HG03045 (cell line): ENCODE data around the gene ZNF839.
"Not testable (repeated sequence)": the region's sequence is repeated elsewhere in the genome, so short reads cannot be mapped to it uniquely, and the experiment has no call there.

ENCODE experiments used
- ATAC-seq: cut with Tn5 transposase; IDR thresholded peaks from one replicate; pipeline ENCODE4 v1.9.1; 2021; ENCODE audit warnings: mild to moderate bottlenecking, moderate library complexity; ENCODE audit not compliant: unreplicated experiment

The ZNF839 gene

DNA sequence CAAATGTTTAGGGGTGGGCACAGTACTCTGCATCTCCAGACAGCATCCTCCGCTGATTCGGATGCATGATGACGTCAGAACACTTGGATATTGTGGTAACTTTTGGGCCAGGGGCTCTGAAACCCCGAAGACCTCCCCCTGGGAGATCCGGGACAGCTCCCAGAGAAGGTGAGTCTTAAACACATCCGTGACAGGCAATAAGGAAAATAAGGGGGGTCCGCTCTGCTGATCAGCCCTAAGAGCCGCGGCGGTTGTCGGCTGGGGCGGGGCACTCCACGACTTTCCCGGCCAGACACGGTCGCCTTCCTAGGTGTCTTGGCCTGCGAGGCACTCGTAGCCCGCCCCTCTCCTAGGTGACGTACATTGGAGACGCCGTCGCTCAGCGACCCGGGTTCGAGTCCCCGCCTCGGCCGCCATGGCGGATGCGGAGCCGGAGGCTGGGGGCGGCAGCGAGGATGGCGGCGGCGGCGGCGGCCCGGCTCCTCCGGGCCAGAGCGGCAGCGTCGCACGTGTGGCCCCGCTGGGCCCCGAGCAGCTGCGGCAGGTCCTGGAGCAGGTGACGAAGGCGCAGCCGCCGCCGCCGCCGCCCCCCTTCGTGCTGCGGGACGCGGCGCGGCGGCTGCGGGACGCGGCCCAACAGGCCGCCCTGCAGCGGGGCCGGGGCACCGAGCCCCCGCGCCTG is at the start of gene ZNF839:
ZNF839 (plus strand) TSS at position 396 of the 682 bp plus-strand sequence; CDS start at position 416, 20 bp downstream.
- ATAC-seq, result peak; percentile 61

DNA sequence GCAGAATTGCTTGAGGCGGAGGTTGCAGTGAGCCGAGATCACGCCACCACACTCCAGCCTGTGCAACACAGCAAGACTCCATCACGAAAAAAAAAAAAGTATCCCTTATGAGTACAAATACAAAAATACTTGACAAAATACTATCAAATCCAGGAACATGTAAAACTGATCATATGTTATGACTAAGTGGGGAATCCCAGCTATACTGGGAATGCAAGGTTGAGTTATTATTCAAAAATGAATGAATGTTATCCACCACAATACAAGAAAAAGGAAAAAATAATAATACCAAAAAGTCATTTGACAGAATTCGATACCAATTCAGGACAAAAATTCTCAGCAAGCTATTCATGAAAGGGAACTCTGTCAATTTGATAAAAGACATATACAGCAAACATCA is 47.2 kb upstream of the ZNF839 start:
- ATAC-seq, result no peak

DNA sequence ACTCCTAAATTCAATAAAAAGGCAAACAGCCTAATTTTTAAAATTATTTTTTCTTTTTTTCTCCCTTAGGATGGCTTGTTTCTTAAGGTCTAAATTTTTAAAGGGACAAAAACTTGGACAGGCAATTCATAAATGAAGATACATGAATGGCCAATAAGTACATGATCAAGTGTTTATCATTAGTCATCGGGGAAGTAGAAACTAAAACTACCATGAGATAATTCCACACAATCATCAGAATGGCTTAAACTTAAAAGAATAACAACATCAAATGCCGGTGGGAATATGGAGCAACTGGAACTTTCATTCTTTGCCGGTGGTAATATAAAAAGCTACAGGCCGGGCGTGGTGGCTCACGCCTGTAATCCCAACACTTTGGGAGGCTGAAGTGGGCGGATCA is 43.7 kb upstream of the ZNF839 start:
- no peak for ATAC-seq

DNA sequence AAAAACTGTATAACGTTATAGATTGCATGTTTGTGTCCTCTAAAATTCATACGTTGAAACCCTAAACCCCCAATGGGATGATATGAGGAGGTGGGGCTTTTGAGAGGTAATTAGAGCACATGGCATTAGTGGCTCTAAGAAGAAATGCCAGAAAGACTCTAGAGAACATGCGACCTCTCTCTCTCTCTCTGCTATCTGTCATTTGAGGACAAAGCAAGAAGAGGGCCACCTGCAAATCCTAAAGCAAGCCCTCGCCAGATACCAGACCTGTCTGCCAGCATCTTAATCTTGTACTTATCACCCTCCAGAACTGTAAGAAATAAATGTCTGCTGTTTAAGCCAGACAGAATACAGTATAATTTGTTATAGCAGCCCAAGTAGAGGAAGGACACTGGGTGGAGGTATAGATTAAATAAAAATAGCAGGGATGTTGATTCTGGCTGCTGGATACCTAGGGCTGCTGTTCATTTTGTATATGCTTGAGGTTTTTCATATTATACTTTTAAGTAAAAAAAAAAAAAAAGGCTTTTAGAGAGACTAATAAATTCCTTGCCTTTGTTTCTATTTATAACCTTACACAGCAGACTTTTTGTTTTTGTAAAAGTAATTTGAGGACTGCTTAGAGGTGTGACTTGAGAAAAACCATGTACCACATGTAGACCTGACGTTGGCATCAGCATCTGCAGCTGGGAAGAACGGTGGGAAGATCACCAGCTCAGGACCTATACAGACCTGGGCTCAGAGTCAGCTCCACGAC is 41.5 kb upstream of the ZNF839 start:
- no peak for ATAC-seq

DNA sequence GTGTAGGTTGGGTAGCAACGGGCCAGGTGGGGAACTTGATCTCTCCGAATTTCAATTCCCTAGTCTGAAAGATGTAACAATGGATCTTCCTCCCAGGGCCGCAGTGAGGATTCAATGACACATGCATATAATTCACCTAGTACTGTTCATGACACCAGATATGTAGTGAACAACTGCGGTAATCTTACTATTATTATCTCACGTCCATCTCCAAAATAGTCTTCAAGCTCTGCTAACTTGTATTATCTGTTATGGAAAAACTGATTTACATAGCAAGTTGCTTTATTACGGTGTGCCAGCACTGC is 41.0 kb upstream of the ZNF839 start:
- ATAC-seq, result no peak

DNA sequence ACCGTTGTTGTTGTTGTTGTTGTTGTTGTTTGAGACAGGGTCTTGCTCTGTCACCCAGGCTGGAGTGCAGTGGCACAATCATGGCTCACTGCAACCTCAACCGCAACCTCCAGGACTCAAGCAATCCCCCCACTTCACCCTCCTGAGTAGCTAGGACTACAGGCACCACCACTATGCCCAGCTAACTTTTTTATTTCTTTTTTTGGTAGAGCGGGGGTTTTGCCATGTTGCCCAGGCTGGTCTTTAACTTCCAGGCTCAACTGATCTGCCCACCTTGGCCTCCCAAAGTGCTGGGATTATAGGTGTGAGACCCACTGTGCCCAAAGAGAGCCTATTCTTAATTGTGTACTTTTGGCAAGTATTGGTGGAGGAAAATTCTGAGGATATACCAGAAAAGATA is 40.3 kb upstream of the ZNF839 start:
- no peak for ATAC-seq

DNA sequence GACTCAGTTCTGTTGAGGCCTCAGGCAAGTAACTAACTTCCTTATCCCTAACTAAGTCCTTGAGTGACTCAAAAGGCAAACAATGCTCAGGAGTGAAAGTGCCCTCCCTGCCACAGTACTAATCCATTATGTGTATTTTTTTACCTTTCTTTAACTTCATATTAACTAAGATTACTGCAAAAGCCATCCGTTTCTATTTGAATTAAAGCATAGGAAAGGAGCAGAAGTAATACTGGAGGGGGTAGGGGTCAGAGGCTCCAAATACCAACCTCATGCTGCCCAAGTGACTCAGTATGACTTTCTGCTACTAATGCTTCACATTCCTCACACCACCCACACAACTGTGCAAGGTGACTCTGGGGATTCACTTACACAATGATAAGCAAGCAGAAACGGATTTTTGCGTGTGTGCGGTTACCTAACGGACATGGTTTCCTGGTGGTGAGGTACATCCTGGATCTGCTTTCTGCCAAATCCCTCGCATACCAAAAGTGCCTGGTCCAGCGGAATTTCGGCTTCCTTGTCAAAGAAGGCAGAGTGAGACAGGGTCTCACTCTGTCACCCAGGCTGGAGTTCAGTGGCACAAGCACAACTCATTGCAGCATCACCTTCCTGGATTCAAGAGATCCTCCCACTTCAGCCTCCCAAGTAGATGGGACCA is 39.7 kb upstream of the ZNF839 start:
- no peak for ATAC-seq

DNA sequence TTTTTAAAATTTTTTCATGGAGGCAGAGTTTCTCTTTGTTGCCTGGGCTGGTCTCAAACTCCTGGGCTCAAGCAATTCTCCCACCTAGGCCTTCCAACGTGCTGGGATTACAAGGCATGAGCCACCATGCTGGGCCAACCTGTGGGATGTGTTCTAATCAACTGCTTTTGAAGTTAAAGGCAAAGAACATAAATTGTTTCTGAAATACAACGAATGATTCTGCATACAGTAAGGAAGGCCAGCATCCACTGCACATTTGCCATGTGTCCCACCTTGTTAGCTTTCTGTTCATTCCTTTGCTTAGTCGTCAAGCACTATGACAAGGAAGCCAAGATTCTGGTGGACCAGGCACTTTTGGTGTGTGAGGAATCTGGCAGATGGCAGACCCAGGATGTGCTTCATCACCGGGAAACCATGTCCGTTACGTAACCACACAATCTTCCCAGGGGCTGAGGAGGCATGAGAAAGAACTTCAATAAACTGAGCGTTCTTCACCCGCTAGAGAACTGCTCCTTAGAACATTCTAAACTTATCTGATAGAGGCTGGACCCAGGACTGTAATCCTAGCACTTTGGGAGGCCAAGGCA is 39.1 kb upstream of the ZNF839 start:
- ATAC-seq, result no peak

DNA sequence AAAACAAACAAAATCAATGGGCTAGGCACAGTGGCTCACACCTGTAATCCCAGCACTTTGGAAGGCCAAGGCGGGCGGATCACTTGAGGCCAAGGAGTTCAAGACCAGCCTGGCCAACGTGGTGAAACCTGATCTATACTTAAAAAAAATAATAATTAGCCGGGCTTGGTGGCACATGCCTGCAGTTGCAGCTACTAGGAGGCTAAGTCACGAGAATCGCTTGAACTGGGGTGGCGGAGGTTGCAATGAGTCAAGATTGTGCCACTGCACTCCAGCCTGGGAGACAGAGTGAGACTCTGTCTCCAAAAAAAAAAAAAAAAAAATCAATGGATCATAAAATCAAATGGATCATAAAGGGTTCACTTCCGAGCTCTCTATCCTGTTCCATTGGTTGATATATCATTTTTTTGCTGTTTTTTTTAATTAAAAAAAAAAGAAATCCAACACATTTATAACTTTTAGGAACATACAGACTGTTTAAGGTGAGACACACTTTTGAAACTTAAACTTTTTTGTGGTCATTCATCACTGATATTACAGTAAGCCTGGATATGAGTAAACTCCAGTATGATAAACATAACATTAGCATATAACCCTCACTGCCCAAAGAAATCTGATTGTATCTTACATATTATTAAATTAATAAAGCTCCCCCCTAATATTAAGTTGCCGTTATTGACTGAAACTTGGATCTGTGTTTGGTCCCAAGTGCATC is 36.6 kb upstream of the ZNF839 start:
- no peak for ATAC-seq

DNA sequence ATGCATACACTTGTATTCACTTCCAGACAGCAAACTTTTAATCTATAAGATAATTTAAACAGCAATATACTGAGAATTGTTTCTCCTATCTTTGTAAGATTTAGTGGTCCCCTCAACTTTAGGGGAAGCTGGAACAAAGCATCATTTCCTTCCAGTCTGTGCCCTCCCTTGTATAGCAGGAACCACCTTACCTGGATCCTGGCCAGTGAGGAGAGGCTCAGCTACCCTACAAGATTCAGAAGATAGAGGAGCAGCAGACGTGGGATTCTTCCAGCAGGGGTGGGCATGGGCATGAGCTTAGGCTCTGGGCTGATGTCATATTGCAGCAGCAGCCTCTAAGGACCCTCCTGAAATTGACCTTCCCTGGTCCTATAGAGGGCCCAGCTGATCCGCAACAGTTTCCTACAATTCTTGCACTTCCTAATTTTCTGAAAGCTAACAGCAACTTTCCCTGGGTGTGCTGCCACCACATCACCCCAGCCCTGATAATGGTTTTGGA is 35.9 kb upstream of the ZNF839 start:
- no peak for ATAC-seq

DNA sequence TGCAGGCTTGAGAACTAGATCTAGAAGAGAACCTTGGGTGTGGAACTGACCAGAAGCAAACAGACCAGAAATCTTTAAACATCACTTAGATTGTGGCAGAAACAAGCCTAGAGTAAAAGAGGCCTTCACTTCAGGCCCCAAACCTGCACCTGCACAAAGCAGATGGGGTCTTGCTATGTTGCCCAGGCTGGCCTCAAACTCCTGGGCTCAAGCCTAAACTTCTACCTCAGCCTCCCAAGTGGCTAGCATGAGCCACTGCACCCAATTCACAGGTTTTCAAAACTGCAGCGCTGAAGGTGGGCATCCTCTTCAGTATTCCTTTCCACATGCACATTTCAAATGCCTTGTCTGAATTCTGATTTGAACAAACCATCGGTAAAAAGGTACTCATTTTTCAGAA is 34.4 kb upstream of the ZNF839 start:
- no peak for ATAC-seq

DNA sequence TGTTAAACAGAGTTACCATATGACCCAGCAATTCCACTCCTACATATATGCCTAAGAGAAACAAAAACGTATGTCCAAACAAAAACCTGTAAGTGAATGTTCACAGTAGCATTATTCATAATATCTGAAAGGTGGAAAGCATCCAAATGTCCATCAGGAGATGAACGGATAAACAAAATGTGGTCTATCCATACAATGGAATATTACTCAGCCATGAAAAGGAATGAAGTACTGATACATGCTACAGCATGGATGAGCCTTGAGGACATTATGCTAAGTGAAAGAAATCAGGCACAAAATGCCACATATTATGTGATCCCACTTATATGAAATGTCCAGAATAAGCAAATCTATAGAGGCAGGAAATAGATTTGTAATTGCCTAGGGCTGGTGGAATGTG is 31.4 kb upstream of the ZNF839 start:
- no peak for ATAC-seq

DNA sequence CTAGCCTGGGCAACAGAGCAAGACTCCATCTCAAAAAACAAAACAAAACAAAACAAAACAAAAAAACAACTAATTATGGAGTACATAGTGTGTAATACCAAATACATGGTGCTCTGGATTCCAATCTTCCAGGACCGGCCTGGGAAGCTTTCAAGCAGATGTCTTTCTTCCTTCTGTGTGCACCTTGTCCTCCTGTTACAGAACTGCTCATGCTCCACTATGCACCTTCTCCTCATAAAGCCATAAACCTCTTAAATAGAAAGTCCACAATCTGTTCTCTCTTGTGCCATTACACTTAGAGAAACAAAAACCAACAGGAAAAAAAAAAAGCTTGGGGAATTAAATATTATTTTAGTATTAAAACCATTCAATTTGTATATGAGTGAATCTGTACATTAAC is 27.1 kb upstream of the ZNF839 start:
- ATAC-seq, result no peak

DNA sequence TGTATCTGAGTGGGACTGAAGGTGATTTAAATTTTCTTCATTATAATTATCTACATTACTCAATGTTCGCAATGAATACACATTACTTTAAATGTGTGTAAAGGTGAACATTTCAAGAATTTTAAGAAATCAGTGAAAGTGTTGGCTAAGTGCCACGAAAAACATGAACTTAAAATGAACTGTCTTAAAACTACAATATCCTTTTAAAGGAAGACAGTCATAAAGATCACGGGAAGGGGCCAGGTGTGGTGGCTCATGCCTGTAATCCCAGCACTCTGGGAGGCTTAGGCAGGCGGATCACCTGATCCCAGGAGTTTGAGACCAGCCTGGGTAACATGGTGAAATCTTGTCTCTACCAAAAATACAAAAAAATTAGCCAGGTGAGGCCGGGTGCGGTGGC is 25.8 kb upstream of the ZNF839 start:
- no peak for ATAC-seq

DNA sequence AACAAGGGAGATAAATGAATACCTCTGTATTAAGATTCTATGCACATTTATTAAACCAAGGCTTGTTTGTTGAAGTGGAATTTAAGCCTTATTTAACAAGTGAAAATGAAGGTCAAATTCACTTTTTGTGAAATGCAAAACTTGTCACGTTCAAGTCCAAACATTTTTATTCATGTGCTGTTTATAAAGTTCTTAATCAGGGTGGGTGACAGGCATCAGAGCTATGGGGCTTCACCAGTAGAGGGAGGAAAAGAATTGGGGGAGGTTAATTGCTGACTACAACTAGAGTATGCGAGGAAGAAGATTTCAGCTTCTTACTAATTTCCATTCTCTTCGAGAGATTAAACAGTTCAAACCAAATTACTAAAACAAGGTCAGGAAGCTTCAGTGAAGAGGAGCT is 24.3 kb upstream of the ZNF839 start:
- ATAC-seq, result no peak

DNA sequence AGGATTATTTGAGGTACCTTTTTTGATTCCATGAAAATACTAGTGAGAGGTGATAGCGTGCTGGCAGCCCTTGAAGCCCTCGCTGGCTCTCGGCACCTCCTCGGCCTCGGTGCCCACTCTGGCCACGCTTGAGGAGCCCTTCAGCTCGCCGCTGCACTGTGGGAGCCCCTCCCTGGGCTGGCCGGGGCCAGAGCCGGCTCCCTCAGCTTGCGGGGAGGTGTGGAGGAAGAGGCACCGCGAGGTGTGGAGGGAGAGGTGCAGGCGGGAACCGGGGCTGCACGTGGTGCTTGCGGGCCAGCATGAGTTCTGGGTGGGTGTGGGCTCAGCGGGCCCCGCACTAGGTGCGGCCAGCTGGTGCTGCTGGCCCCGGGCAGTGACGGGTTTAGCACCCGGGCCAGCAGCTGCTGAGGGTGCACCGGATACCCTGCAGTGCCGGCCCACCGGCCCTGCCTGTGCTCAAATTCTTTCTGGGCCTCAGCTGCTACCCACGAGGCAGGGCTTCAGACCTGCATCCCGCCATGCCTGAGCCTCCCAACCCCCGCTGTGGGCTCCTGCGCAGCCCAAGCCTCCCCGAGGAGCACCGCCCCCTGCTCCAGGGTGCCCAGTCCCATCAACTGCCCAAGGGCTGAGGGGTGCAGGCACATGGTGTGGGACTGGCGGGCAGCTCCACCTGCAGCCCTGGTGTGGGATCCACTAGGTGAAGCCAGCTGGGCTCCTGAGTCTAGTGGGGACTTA is 21.9 kb upstream of the ZNF839 start:
- ATAC-seq, result no peak

DNA sequence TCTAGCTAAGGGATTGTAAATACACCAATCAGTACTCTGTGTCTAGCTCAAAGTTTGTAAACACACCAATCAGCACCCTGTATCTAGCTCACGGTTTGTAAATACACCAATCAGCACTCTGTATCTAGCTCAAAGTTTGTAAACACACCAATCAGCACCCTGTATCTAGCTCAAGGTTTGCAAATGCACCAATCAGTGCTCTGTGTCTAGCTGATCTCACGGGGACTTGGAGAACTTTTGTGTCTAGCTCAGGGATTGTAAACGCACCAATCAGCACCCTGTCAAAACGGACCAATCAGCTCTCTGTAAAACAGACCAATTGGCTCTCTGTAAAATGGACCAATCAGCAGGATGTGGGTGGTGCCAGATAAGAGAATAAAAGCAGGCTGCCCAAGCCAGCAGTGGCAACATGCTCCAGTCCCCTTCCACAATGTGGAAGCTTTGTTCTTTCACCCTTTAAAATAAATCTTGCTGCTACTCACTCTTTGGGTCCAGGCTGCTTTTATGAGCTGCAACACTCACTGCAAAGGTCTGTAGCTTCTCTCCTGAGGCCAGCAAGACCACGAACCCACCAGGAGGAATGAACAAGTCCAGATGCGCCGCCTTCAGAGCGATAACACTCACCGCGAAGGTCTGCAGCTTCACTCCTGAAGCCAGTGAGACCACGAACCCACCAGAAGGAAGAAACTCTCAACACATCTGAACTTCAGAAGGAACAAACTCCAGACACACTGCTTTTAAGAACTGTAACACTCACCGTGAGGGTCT is 21.1 kb upstream of the ZNF839 start:
- not testable (repeated sequence) for ATAC-seq

DNA sequence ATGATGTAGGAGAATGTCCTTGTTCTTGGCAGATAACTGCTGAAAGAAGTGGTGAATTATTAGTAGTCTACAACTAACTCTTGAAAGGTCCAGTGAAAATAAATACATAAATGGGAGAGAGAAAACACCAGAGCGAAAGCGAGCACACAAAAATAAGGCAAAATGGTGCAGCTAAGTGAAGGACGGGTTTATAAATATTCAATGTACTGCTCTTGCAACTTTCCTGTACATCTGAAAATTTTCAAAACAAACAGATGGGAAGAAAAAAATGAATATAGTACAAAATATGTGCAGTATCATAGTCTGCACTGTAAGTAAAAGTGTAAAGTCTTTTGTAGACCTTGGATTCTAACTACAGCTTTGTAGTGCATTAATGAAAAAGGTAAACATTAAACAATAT is 15.9 kb upstream of the ZNF839 start:
- ATAC-seq, result no peak

DNA sequence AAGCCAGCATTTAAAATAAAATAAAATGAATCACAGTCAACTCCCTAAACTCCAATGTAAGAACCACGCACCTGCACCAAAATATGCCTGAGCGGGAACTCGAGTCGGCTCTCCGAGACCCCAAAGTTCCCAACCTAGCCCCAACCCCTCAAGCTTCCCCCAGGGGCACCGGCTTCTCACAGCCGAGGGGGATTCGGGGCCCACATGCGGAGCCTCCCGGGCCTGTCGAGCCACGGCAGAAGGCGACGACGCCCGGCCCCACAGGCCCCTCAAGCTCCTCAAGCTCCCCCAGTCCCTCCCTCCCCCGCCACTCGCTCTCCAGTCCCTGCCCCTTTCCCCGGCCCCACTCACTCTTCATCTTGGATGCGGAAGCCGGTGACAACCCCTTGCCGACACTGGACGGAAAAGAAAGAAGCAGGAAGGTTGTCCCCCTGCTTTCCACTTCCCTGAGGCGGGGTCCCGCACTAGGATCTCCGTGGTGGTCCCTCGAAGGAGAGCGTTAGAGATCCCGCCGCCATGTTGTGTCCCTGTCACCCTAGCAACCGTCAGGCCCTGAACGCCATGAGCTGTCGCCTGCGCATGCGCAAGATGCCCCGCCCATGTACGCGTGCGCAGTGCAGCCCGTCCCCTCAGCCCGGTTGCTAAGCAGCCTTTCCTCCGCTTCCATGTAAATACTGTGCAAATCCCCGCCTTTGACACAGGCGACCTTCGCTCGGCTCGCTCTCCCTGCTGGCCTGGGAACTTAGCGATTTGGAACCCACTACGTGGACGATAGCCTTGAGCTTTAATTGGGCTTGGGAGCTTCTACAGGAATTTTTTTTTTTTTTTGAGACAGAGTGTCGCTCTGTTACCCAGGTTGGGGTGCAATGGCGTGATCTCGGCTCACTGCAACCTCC is 14.7 kb upstream of the ZNF839 start, which contains the start of gene MOK:
MOK (minus strand) TSS at position 554 of the 896 bp plus-strand sequence; CDS start at position 358, 196 bp downstream.
- ATAC-seq, result peak; percentile 92
